Endodermal cell (in vitro differentiated cells): ENCODE measurements around the gene ZDHHC4. TPM values are rescaled to one million over a fixed set of nuclear protein-coding genes. Genes with fewer than 3 reads are reported as not detected.

Experiments used
- DNase-seq: peaks from one replicate; pipeline ENCODE4 v3.0.0-alpha.2; 2017
- H3K27ac ChIP-seq: 2 replicates; pipeline ENCODE4 v1.5.1; 2013; ENCODE audit warnings: mild to moderate bottlenecking, low read depth, low read length, moderate library complexity
- H3K27me3 ChIP-seq: 2 replicates; pipeline ENCODE4 v1.6.1; 2013; ENCODE audit warnings: mild to moderate bottlenecking, low read length, moderate library complexity; ENCODE audit not compliant: insufficient read depth, control insufficient read depth, poor library complexity, severe bottlenecking
- H3K36me3 ChIP-seq: 2 replicates; pipeline ENCODE4 v1.7.0; 2013; ENCODE audit warnings: mild to moderate bottlenecking, low read length, moderate library complexity; ENCODE audit not compliant: control insufficient read depth, insufficient read depth
- H3K4me1 ChIP-seq: one replicate; pipeline ENCODE4 v1.7.0; 2013; ENCODE audit warnings: low read length; ENCODE audit not compliant: control insufficient read depth, insufficient read depth
- H3K4me3 ChIP-seq: 2 replicates; pipeline ENCODE4 v1.5.1; 2013; ENCODE audit warnings: mild to moderate bottlenecking, low read length, moderate library complexity
- H3K9ac ChIP-seq: 2 replicates; pipeline ENCODE4 v1.6.1; 2013; ENCODE audit warnings: mild to moderate bottlenecking, low read length, moderate library complexity; ENCODE audit not compliant: poor library complexity, severe bottlenecking; ENCODE audit errors: extremely low read depth
- H3K9me3 ChIP-seq: 2 replicates; pipeline ENCODE4 v1.6.1; 2013; ENCODE audit warnings: mild to moderate bottlenecking, low read length, moderate library complexity; ENCODE audit not compliant: control insufficient read depth
- H3K27ac Mint-ChIP-seq: 2 replicates; pipeline ENCODE4 v1.8.0; 2020; ENCODE audit warnings: mixed read lengths
- H3K27me3 Mint-ChIP-seq: 2 replicates; pipeline ENCODE4 v1.8.0; 2021; ENCODE audit warnings: mild to moderate bottlenecking, mixed read lengths; ENCODE audit not compliant: insufficient read depth
- H3K36me3 Mint-ChIP-seq: 2 replicates; pipeline ENCODE4 v1.8.0; 2020; ENCODE audit warnings: low read depth, mixed read lengths
- H3K4me1 Mint-ChIP-seq: 2 replicates; pipeline ENCODE4 v1.8.0; 2020; ENCODE audit warnings: mixed read lengths
- H3K4me3 Mint-ChIP-seq: 2 replicates; pipeline ENCODE4 v1.8.0; 2020; ENCODE audit warnings: mild to moderate bottlenecking, moderate library complexity, mixed read lengths
- H3K9me3 Mint-ChIP-seq: 2 replicates; pipeline ENCODE4 v1.8.0; 2020; ENCODE audit warnings: mild to moderate bottlenecking, mixed read lengths
- CTCF ChIP-seq: fragments of 200-600 bp; sonication (generic); conservative IDR thresholded peaks from 2 replicates; pipeline ENCODE4 v1.5.0; 2021; ENCODE audit warnings: antibody characterized with exemption, mild to moderate bottlenecking
- WGBS, 2 experiments: methylation state at CpG; one replicate each; pipeline versions ENCODE4 v1.1.5 to v1.1.7; 2013; ENCODE audit warnings: missing lambda C conversion rate in 2 of 2, mixed read lengths in 1 of 2; ENCODE audit not compliant: insufficient coverage in 1 of 2, insufficient read length in 1 of 2; 5-methylcytosine and 5-hydroxymethylcytosine counted together
- total RNA-seq, 2 donors: library from RNA; stranded (reverse); fragmentation: NEBNext Ultra II Directional in 1 of 2; extraction: Animal tissue kit (Norgen Biotek cat#: 25700) in 1 of 2; gene quantifications; 2 replicates in 1 of 2; 3 replicates in 1 of 2; pipeline ENCODE4 v1.2.1, GENCODE V29; 2021

The ZDHHC4 gene
- total RNA-seq, 2 donors from 2014 or later = 79.1 to 85.6 TPM

- no peak overlapping the region for H3K4me3 ChIP-seq
- H3K27ac ChIP-seq = no peak overlapping the region
- TF ChIP-seq CTCF = no peak
- Mint-ChIP-seq H3K27me3 (peaks cover 84% of the 10 kb centered on the region), H3K4me3 (no peak overlapping the region), H3K36me3 (no peaks in the 10 kb centered on the region), H3K4me1 (no peaks in the 10 kb centered on the region), H3K27ac (no peak overlapping the region), H3K9me3 (no peaks in the 10 kb centered on the region)
- H3K9me3 ChIP-seq = no peaks in the 10 kb centered on the region
- no peaks in the 10 kb centered on the region for H3K4me1 ChIP-seq
- H3K27me3 ChIP-seq = peaks cover 83% of the 10 kb centered on the region
- peak; percentile 49 for DNase-seq
- no peak overlapping the region for H3K9ac ChIP-seq
- H3K36me3 ChIP-seq = no peaks in the 10 kb centered on the region
- WGBS, 2 experiments = 68 to 77% methylated on average over 4 to 7 of the region's 7 CpGs
Measured at GRCh38 chr7:6532516-6532915, 44.7 kb upstream of the ZDHHC4 start.

- no peak for TF ChIP-seq CTCF
- H3K9me3 ChIP-seq = no peaks in the 10 kb centered on the region
- Mint-ChIP-seq H3K27ac (no peak overlapping the region), H3K4me1 (no peaks in the 10 kb centered on the region), H3K27me3 (peaks cover 78% of the 10 kb centered on the region), H3K4me3 (no peak overlapping the region), H3K9me3 (no peaks in the 10 kb centered on the region), H3K36me3 (no peaks in the 10 kb centered on the region)
- 86 to 93% methylated on average over 10 to 12 of the region's 12 CpGs for WGBS, 2 experiments
- DNase-seq = no peak
- peaks cover 68% of the 10 kb centered on the region for H3K27me3 ChIP-seq
- H3K9ac ChIP-seq = no peak overlapping the region
- H3K4me1 ChIP-seq = no peaks in the 10 kb centered on the region
- no peak overlapping the region for H3K4me3 ChIP-seq
- H3K27ac ChIP-seq = no peak overlapping the region
- no peaks in the 10 kb centered on the region for H3K36me3 ChIP-seq
Measured at GRCh38 chr7:6533893-6534495, 43.3 kb upstream of the ZDHHC4 start.

GRCh38 chr7:6536262-6537260, 40.7 kb upstream of the ZDHHC4 start:
- Mint-ChIP-seq H3K4me3 (peak overlapping the region; percentile 45), H3K4me1 (no peaks in the 10 kb centered on the region), H3K27ac (no peak overlapping the region), H3K9me3 (no peaks in the 10 kb centered on the region), H3K27me3 (peaks cover 59% of the 10 kb centered on the region), H3K36me3 (no peaks in the 10 kb centered on the region)
- Histone ChIP-seq H3K4me3 (peak overlapping the region; percentile 72), H3K4me1 (no peaks in the 10 kb centered on the region), H3K27ac (no peak overlapping the region), H3K9ac (no peak overlapping the region), H3K36me3 (no peaks in the 10 kb centered on the region), H3K27me3 (peaks cover 46% of the 10 kb centered on the region), H3K9me3 (no peaks in the 10 kb centered on the region)
- 4 to 5% methylated on average over 13 to 53 of the region's 56 CpGs for WGBS, 2 experiments
- peak; percentile 94 for DNase-seq
- TF ChIP-seq CTCF = no peak
